HG02623 (cell line): ENCODE measurements around the gene SCAP.

Source experiments
- ATAC-seq: cut with Tn5 transposase; IDR thresholded peaks from one replicate; pipeline ENCODE4 v1.9.1; 2021; ENCODE audit warnings: moderate library complexity; ENCODE audit not compliant: unreplicated experiment

SCAP gene

DNA sequence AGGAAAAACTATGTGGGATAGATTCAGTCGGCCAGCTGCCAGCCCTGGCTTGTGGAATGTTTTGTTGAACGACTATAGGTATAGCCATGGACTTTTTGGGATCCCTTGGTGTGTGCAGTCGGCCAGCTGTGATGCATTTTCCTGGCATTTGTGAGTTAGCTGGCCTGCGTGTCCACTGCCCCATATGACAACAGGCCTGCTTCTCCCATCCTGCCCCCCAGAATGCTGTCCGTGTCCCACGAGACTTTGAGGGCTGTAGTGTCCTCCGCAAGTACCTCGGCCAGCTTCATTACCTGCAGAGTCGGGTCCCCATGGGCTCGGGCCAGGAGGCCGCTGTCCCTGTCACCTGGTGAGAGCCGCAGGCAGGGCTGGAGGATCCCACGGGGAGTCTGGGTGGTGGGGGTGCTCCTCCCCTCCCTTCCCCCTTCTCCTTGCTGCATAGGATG lies 71.3 kb downstream of the SCAP start:
- no peak for ATAC-seq

DNA sequence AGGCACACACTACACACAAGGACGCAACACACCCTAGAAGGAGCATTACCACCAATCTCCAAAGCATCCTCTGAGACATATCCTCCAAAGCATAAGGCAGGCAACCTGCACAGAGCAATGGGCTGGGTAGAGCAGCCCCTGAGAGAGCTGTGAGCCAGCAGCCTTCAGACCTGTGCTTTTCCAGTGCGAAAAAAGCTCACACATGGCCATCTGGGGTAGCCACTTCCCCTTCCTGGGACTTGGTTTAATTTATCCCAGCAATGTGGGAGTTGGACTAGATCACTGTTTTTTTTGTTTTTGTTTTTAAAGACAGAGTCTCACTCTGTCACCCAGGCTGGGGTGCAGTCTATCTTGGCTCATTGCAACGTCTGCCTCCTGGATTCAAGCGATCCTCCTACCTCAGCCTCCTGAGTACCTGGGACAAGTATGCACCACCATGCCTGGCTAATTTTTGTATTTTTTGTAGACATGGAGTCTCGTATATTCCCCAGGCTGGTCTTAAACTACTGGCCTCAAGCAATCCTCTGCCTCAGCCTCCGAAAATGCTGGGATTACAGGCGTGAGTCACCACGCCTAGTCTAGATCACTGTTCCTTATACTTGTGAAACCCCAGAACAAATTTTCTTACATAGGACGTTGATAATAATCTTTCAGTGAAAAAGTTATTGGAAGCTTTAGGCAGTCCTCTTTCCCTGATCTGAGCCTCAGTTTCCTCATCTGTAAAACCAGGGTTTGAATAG lies 76.0 kb downstream of the SCAP start:
- no peak for ATAC-seq

- ATAC-seq = no peak
These were observed 76.7 kb downstream of the SCAP start for GRCh38 chr3:47399016-47399415.

DNA sequence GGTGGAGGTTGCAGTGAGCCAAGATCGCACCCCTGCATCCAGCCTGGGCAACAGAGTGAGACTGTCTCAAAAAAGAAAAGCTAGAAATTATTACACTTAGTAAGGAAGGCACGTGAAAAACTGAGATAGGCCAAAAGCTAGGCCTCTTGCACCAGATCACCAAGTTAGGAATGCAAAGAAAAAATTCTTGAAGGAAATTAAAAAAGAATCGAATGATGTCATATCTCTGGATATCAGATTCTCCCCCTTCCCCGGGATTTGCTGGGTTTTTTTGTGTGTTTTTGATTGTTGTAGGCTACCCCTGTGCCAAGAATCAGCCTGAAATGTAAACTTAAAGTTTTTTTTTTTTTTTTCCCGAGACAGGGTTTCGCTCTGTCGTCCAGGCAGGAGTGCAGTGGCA lies 77.5 kb downstream of the SCAP start:
- no peak for ATAC-seq

- ATAC-seq = no peak
These were observed 80.9 kb downstream of the SCAP start for GRCh38 chr3:47394881-47395280.

DNA sequence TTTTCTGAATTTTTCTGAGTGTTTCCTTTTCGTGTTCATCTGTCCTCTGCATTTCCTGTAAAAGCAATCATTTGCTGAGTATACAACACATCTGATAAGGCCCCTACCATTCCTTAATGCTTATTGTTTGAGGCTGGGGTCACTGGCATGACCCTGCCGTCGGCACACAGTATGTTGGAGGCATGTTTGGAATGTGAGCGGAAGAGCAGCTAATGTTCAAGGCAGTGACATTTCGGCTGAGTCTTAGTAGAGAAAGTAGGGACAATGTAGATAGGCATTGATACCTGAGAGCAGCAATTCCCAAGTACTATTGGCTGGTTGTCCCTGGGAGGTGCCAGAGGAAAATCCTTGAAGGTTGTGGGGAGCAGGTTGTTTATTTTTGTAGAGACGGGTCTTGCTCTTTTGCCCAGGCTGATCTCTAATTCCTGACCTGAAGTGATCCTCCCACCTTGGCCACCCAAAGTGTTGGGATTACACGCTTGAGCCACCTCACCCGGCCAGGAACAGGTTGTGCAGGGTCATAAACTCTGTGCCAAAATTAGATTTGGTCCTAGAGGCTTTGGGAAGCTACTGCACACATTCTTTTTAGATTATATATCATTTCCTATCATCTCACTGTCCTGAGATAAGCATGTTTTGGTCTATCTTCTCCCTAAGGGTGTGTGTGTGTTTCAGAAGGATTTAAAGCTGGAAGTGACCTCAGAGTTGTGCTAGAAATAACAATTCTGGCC lies 81.4 kb downstream of the SCAP start:
- ATAC-seq = no peak

DNA sequence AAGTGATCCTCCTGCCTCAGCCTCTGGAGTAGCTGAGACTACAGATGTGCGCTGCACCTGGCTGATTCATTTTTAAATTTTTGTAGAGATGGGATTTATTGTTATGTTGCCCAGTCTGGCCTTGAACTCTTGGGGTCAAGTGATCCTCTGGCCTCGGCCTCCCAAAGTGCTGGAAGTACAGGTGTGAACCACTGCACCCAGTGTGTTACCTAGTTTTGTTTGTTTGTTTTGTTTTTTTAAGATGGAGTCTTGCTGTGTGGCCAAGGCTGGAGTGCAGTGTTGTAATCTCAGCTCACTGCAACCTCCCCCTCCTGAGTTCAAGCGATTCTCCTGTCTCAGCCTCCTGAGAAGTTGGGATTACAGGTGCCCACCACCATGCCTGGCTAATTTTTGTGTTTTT lies 82.8 kb downstream of the SCAP start:
- ATAC-seq = no peak

- no peak for ATAC-seq
These were observed 89.9 kb downstream of the SCAP start for GRCh38 chr3:47385796-47386195.

- no peak for ATAC-seq
These were observed 90.7 kb downstream of the SCAP start for GRCh38 chr3:47385007-47385406.

DNA sequence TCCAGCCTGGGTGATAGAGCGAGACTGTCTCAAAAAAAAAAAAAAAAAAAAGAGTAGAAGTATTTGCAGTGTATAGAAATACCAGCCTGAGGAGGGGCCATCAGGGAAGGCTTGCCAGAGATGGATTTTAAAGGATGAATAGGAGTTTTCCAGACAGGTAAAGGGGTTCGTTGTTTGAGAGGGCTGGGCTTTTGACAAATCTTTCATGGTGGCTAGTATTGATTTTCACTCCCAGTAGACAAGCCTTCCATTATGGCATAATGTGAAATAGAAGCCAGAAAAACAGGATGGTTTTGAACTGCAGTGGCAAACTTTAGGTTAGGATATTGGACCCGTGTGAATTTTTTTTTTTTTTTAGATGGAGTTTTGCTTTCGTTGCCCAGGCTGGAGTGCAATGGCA lies 91.3 kb downstream of the SCAP start:
- no peak for ATAC-seq

- peak; percentile 52 for ATAC-seq
These were observed 94.2 kb downstream of the SCAP start for GRCh38 chr3:47381317-47382157.

GRCh38 chr3:47380601-47381316 lies 95.0 kb downstream of the SCAP start, which contains the start of gene PTPN23:
TSS of gene PTPN23 (plus strand) at chr3:47381021. CDS start at chr3:47381097, 76 bp downstream.
- peak; percentile 73 for ATAC-seq

- ATAC-seq = peak; percentile 5
These were observed 95.6 kb downstream of the SCAP start for GRCh38 chr3:47380026-47380600.

DNA sequence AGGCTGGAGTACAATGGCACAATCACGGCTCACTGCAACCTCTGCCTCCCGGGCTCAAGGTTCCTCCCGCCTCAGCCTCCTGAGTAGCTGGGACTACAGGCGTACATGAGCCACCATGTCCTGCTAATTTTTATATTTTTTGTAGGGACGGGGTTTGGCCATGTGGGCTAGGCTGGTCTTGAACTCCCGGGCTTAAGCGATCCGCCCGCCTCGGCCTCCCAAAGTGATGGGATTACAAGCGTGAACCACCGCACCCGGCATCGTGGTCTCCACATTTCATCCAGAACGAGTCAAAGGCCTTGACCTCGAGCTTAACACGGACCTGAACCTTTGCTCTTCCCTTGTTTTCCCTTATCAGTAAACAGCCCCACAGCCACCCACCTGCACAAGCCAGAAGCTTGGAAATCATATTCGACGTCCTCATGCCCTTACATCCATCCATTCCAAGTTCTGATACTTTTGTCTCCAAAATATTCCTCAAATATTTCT lies 96.3 kb downstream of the SCAP start:
- ATAC-seq = no peak

- ATAC-seq = no peak
These were observed 96.9 kb downstream of the SCAP start for GRCh38 chr3:47378869-47379268.

DNA sequence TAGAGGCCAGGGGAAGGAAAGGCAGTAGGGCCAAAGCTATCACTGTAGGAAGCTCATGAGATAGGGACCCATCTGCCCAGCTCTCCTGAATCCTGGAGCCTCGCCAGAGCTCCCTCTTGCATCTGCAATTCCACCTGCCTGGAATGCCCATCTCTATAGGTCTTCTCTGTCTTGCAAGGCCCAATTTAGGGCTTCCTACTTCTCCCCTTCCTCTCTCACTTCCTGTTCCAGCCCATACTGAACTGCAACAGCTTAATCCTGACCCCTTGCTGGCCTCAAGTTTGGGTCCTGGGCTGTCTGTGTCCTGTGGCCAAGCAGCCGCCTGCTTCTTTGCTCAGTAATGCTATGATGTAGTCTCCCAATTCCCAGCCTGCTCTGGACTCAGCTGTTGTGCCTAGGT lies 98.6 kb downstream of the SCAP start:
- no peak for ATAC-seq

DNA sequence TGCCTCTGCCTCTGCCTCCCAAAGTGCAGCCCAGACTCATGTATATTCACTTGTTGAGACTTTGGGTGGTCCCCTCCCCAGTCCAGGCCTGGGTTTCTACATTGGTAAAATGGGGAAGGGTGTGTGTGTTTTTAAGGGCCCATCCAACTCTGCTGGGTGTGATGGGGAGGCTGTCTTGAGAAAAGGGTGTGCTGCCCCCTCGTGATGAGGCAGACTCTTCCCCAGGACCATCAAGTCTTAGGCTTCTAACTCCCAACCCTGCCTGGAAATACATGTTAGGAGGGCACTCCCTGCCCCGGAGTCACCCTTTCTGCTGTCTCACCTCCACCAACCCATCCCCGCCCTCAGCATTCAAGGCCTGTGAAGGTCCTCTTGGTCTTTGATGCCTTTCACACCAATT lies 99.3 kb downstream of the SCAP start:
- ATAC-seq = no peak

GRCh38 chr3:47374587-47374986 lies 101.2 kb downstream of the SCAP start:
- ATAC-seq = no peak

DNA sequence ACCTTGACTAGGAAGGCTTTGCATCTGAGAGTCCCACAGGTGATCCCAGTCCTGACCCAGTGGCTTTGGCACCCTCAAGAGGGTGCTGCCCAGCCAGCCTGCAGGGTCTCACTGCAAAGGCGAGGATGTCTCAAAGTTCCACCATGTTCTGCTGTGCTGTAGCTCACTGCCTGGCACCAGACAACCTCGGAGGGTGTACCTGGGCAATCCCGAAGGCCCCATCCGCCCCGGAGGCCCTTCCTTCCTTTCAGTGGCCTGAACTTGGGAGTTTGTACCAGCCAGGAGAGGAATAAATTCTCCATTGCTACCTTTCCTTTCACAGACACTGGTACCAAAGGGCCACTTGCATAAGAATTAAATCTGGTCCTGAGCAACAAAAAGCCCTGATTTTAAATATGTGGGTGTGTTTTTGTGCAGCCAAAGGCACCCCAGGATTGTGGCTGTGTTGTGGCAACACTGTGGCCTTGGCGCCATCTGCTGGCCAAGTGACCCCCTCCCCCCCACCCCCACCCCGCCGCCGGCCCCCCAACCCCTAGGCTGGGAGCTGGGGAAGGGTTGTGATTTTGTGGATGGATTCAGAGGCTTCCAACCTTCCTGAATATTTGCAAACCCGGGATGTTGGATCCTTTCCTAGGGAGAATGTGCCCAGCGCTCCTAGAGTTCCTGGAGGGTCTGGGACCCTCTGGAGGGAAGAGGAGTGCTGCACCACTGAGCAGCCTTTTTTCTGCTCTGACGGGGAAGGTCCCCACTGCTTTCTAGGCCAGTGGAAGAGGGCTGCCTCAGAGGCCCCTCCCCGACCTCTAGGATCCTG lies 104.6 kb downstream of the SCAP start:
- no peak for ATAC-seq
